GM12865 (cell line): Measurements from ENCODE around the gene TANGO2.

ENCODE experiments used
- DNase-seq: peaks from one replicate; pipeline ENCODE4 v3.0.0; 2010; ENCODE audit warnings: low read depth
- H3K4me3 ChIP-seq: 2 replicates; pipeline ENCODE4 v1.5.1; 2011; ENCODE audit warnings: mild to moderate bottlenecking, low read depth, low read length, control low read depth
- CTCF ChIP-seq: IDR thresholded peaks from 2 replicates; pipeline ENCODE4 v1.5.1; 2011; ENCODE audit warnings: low read length, control low read depth, low read depth, inconsistent platforms; ENCODE audit not compliant: insufficient read depth; ENCODE audit errors: missing control alignments

The TANGO2 gene

GRCh38 chr22:19992481-19992911 is 28.4 kb upstream of the TANGO2 start:
- no peak for TF ChIP-seq CTCF
- no peak overlapping the region for H3K4me3 ChIP-seq
- no peak for DNase-seq

GRCh38 chr22:19992921-19993355 is 28.0 kb upstream of the TANGO2 start:
- TF ChIP-seq CTCF, result no peak
- no peak overlapping the region for H3K4me3 ChIP-seq
- DNase-seq, result no peak

- H3K4me3 ChIP-seq, result no peak overlapping the region
- DNase-seq, result no peak
- no peak for TF ChIP-seq CTCF
Observed at GRCh38 chr22:19993926-19994325, 27.0 kb upstream of the TANGO2 start.

- no peak overlapping the region for H3K4me3 ChIP-seq
- no peak for TF ChIP-seq CTCF
- DNase-seq, result no peak
Observed at GRCh38 chr22:19994851-19995610, 25.9 kb upstream of the TANGO2 start.

GRCh38 chr22:19995611-19996339 is 25.1 kb upstream of the TANGO2 start:
- no peak for TF ChIP-seq CTCF
- DNase-seq, result no peak
- H3K4me3 ChIP-seq, result no peak overlapping the region

GRCh38 chr22:19996694-19997384 is 24.1 kb upstream of the TANGO2 start:
- H3K4me3 ChIP-seq, result no peak overlapping the region
- no peak for DNase-seq
- TF ChIP-seq CTCF, result no peak
